Amygdala (tissue), 56 donors: Measurements from ENCODE around the gene TCAP.
A peak's percentile ranks its signal among the peaks of the same experiment; 100 is the strongest.
"Not testable (repeated sequence)": the region's sequence is repeated elsewhere in the genome, so short reads cannot be mapped to it uniquely, and the experiment has no call there.

ENCODE experiments used
- DNase-seq, 56 donors: peaks; one replicate each; lab custom pipeline; 2025; lab: John Stamatoyannopoulos, UW

Gene TCAP

GRCh38 chr17:39676198-39676819, 11.2 kb downstream of the TCAP start:
- peak in 37 of 56 donors; percentile 19 to 79 (median 57) for DNase-seq

GRCh38 chr17:39677072-39677471, 11.9 kb downstream of the TCAP start:
- no peak for DNase-seq

- DNase-seq = peak in 24 of 56 donors; percentile 19 to 63 (median 40)
Measured at GRCh38 chr17:39677542-39678339, 12.6 kb downstream of the TCAP start.

- no peak for DNase-seq
Measured at GRCh38 chr17:39678340-39679116, 13.4 kb downstream of the TCAP start.

GRCh38 chr17:39679521-39680192, 14.5 kb downstream of the TCAP start:
- no peak for DNase-seq

GRCh38 chr17:39683295-39683939, 18.3 kb downstream of the TCAP start:
- no peak for DNase-seq

- DNase-seq = no peak
Measured at GRCh38 chr17:39684369-39685192, 19.4 kb downstream of the TCAP start.

GRCh38 chr17:39687101-39687545, 22.0 kb downstream of the TCAP start:
- no peak for DNase-seq

- peak; percentile 26 to 97 (median 82) for DNase-seq
Measured at GRCh38 chr17:39687546-39688474, 22.7 kb downstream of the TCAP start, which contains the start of gene PGAP3. TSS of gene PGAP3 (minus strand) at chr17:39688057. CDS start at chr17:39688014, 43 bp downstream.

- no peak for DNase-seq
Measured at GRCh38 chr17:39688475-39688835, 23.3 kb downstream of the TCAP start.

GRCh38 chr17:39688945-39689344, 23.8 kb downstream of the TCAP start:
- DNase-seq = no peak

- no peak for DNase-seq
Measured at GRCh38 chr17:39694593-39694992, 29.4 kb downstream of the TCAP start.

- DNase-seq = no peak
Measured at GRCh38 chr17:39695089-39695474, 29.9 kb downstream of the TCAP start.

- no peak for DNase-seq
Measured at GRCh38 chr17:39696731-39697130, 31.6 kb downstream of the TCAP start.

- no peak for DNase-seq
Measured at GRCh38 chr17:39697961-39698360, 32.8 kb downstream of the TCAP start.

- DNase-seq = not testable (repeated sequence)
Measured at GRCh38 chr17:39699157-39699817, 34.1 kb downstream of the TCAP start.

GRCh38 chr17:39699818-39700147, 34.6 kb downstream of the TCAP start, which contains the start of gene ERBB2:
TSS of gene ERBB2 (plus strand) at chr17:39700064. CDS start at chr17:39700239, 175 bp downstream.
- DNase-seq = peak in 13 of 56 donors; percentile 6 to 46 (median 20)
